AG09309 (cell line): Measurements from ENCODE around the gene NAALADL2.
"Not testable (repeated sequence)": the region's sequence is repeated elsewhere in the genome, so short reads cannot be mapped to it uniquely, and the experiment has no call there.

ENCODE experiments used
- DNase-seq: peaks from one replicate; pipeline ENCODE4 v3.0.0-alpha.2; 2010; ENCODE audit warnings: low read depth
- H3K4me3 ChIP-seq: 2 replicates; pipeline ENCODE4 v1.5.1; 2011; ENCODE audit warnings: mild to moderate bottlenecking, low read depth, low read length, moderate library complexity; ENCODE audit not compliant: control insufficient read depth
- CTCF ChIP-seq: IDR thresholded peaks from 2 replicates; pipeline ENCODE4 v1.5.1; 2011; ENCODE audit warnings: mild to moderate bottlenecking, low read depth, low read length, inconsistent platforms; ENCODE audit not compliant: insufficient read depth, control insufficient read depth; ENCODE audit errors: missing control alignments

Gene NAALADL2

GRCh38 chr3:175270866-175271265 is 411.7 kb downstream of the NAALADL2 start:
- no peak for DNase-seq

GRCh38 chr3:175271465-175271864 is 412.3 kb downstream of the NAALADL2 start:
- H3K4me3 ChIP-seq, result not testable (repeated sequence)

More at GRCh38 chr3:175270866-175271265, 411.7 kb downstream of the NAALADL2 start:
- TF ChIP-seq CTCF, result no peak
- no peak overlapping the region for H3K4me3 ChIP-seq

GRCh38 chr3:175272392-175272791 is 413.3 kb downstream of the NAALADL2 start:
- no peak overlapping the region for H3K4me3 ChIP-seq

More at GRCh38 chr3:175271465-175271864, 412.3 kb downstream of the NAALADL2 start:
- DNase-seq, result not testable (repeated sequence)

GRCh38 chr3:175273573-175273972 is 414.4 kb downstream of the NAALADL2 start:
- DNase-seq, result no peak
- no peak for TF ChIP-seq CTCF
- H3K4me3 ChIP-seq, result no peak overlapping the region

More at GRCh38 chr3:175272392-175272791, 413.3 kb downstream of the NAALADL2 start:
- no peak for DNase-seq
- TF ChIP-seq CTCF, result no peak

- no peak overlapping the region for H3K4me3 ChIP-seq
- DNase-seq, result no peak
- no peak for TF ChIP-seq CTCF
These were observed 414.9 kb downstream of the NAALADL2 start for GRCh38 chr3:175274056-175274455.

GRCh38 chr3:175274474-175275218 is 415.5 kb downstream of the NAALADL2 start:
- TF ChIP-seq CTCF, result no peak
- H3K4me3 ChIP-seq, result no peak overlapping the region
- DNase-seq, result no peak

GRCh38 chr3:175278680-175279079 is 419.5 kb downstream of the NAALADL2 start:
- DNase-seq, result no peak
- no peak for TF ChIP-seq CTCF
- no peak overlapping the region for H3K4me3 ChIP-seq
